ENCODE measurements around the gene ANTXR2. TPM values are rescaled to one million over a fixed set of nuclear protein-coding genes. Genes with fewer than 3 reads are reported as not detected.

The ANTXR2 gene
- total and polyA plus RNA-seq, 2 donors (not counting 3 experiments of a cell fraction or from before 2014, with no cell fraction given) = 6.6 to 64.6 TPM

DNA sequence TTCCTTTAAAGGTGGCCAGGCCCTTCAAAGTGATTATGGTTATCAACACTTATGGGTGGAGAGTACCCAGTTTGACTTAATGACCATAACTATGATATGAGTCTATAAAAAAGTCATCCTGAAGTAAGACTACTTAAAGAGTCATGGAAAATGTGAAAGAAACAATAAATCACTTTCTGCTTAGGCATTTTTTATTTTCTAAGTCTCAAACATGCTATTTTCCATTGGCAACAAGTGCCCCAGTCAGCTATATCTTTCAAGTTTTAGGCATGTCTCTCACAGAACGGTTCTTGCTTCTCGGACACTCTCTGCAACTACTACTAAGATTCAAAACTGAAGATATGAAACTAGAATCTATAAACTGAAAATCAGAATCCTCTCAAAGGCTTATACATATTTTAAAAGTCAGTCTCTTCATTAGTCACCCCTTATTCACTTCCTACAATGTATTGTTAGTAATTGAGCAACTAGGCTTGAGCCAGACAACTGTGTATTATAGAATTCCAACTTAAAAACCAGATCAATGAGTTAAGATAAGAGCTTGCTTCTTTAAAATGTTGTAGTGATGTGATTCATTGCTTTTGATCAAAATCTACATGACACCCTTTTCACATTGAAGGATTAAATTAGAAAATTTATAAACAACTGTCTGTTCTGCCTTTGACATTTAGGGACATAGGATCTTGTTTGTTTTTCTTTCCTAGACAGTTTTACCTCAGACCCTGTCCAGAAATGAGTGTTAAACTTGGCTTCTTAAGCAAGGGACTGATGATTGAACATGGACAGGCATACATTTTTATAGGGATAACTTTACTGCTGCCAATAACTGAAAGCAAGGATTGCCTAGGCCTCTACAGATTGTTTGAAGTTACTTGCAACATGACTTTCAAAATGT is 2.9 kb downstream of the ANTXR2 start:
- H3K4me2 ChIP-seq (ENCODE audit: insufficient read depth, low read length) = peak overlapping the region; percentile 94
- H3K9ac ChIP-seq (replicated peaks; ENCODE audit: extremely low read depth, insufficient read depth, low read length) = peak overlapping the region; percentile 76
- no peak overlapping the region for H2AFZ ChIP-seq (ENCODE audit: low read depth, low read length)
- DNase-seq (ENCODE audit: low read depth, low spot score) (peak; percentile 17), FAIRE-seq (peak; percentile 38)
- H3K79me2 ChIP-seq (ENCODE audit: control insufficient read depth, insufficient read depth, low read length) = peaks cover 37% of the 10 kb centered on the region
- H3K27ac ChIP-seq (ENCODE audit: insufficient read depth, low read depth, low read length) = peak overlapping the region; percentile 57
- TF ChIP-seq MYC (IDR thresholded peaks at IDR 0.05; ENCODE audit: low read depth, low read length) = no peak
- no peak for TF ChIP-seq FOS (IDR thresholded peaks at IDR 0.05; ENCODE audit: borderline replicate concordance, insufficient read depth, low read length)
- TF ChIP-seq, protein P1, sequence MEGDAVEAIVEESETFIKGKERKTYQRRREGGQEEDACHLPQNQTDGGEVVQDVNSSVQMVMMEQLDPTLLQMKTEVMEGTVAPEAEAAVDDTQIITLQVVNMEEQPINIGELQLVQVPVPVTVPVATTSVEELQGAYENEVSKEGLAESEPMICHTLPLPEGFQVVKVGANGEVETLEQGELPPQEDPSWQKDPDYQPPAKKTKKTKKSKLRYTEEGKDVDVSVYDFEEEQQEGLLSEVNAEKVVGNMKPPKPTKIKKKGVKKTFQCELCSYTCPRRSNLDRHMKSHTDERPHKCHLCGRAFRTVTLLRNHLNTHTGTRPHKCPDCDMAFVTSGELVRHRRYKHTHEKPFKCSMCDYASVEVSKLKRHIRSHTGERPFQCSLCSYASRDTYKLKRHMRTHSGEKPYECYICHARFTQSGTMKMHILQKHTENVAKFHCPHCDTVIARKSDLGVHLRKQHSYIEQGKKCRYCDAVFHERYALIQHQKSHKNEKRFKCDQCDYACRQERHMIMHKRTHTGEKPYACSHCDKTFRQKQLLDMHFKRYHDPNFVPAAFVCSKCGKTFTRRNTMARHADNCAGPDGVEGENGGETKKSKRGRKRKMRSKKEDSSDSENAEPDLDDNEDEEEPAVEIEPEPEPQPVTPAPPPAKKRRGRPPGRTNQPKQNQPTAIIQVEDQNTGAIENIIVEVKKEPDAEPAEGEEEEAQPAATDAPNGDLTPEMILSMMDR (IDR thresholded peaks at IDR 0.05; ENCODE audit: extremely low read depth in 1 of 2, insufficient read depth in 1 of 2, low read depth in 1 of 2, low read length in 2 of 2) = no peak
- TF ChIP-seq EZH2 (IDR thresholded peaks at IDR 0.05; ENCODE audit: borderline replicate concordance, low read depth, low read length, severe bottlenecking) = no peak
- no peak for TF ChIP-seq GATA2 (IDR thresholded peaks at IDR 0.05; ENCODE audit: insufficient read depth, insufficient read length, low read depth, low read length)
- no peak for TF ChIP-seq POLR2A (IDR thresholded peaks at IDR 0.05; ENCODE audit: low read depth, low read length)
- no peak for TF ChIP-seq JUN (IDR thresholded peaks at IDR 0.05; ENCODE audit: borderline replicate concordance, insufficient read depth, insufficient read length, low read depth)
- TF ChIP-seq POLR2AphosphoS5 (IDR thresholded peaks at IDR 0.05; ENCODE audit: insufficient read depth, low read depth, low read length) = no peak
- TF ChIP-seq, protein P2, sequence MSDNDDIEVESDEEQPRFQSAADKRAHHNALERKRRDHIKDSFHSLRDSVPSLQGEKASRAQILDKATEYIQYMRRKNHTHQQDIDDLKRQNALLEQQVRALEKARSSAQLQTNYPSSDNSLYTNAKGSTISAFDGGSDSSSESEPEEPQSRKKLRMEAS (IDR thresholded peaks at IDR 0.05; ENCODE audit: insufficient read depth, insufficient read length) = no peak
- H3K36me3 ChIP-seq (ENCODE audit: control insufficient read depth in 2 of 2, extremely low read depth in 1 of 2, insufficient read depth in 2 of 2, low read length in 2 of 2) = peaks cover 0 to 6% of the 10 kb centered on the region in 2 experiments
- POLR2A ChIA-PET = no interaction called here
- H3K27me3 ChIP-seq (ENCODE audit: control insufficient read depth in 2 of 2, insufficient read depth in 2 of 2, low read length in 2 of 2) = no peaks in the 10 kb centered on the region
- BruUV-seq (replicated peaks) = TSS peak; percentile 36
- H4K20me1 ChIP-seq (replicated peaks; ENCODE audit: control insufficient read depth, extremely low read depth, insufficient read depth, low read length) = no peaks in the 10 kb centered on the region
- no peaks in the 10 kb centered on the region for H3K9me3 ChIP-seq (replicated peaks; ENCODE audit: control insufficient read depth, insufficient read depth, low read length)
- intact Hi-C loops (cut with micrococcal nuclease) (loop anchor here (10.0 kb wide), 1 partner anchor 265 kb away; the partner anchor contains the start of gene CFAP299), dilution Hi-C loops (cut with MboI; ENCODE audit: extremely low pct_ligation_motif_present, low sequenced_read_pairs) (no loop called here)
- CTCF ChIA-PET = interaction anchor here (0.9 to 1.4 kb wide), 5 partner anchors 10 to 153 kb away, joined by 3 to 5 read pairs (median 5); no protein-coding TSS in a partner anchor
- H3K9me1 ChIP-seq (replicated peaks; ENCODE audit: control insufficient read depth, extremely low read depth, insufficient read depth, low read length) = no peaks in the 10 kb centered on the region
- H3K4me3 ChIP-seq (replicated peaks in 1 of 3; ENCODE audit: insufficient read depth in 1 of 3, low read depth in 1 of 3, low read length in 3 of 3) = peak overlapping the region in 2 of 3 experiments; percentile 88 to 95
- peaks cover 36% of the 10 kb centered on the region for H3K4me1 ChIP-seq (ENCODE audit: control insufficient read depth, extremely low read depth, insufficient read depth, low read length)

All from endothelial cell of umbilical vein (primary cell).